NB4 (cell line): ENCODE measurements around the gene AMZ1.

ENCODE experiments used
- MYC ChIP-seq: IDR thresholded peaks from 2 replicates; pipeline ENCODE4 v1.6.1; 2011; ENCODE audit warnings: low read depth, low read length
- POLR2A ChIP-seq: IDR thresholded peaks from 2 replicates; pipeline ENCODE4 v1.6.1; 2011; ENCODE audit warnings: mild to moderate bottlenecking; ENCODE audit not compliant: insufficient read length; ENCODE audit errors: extremely low read depth
- TF ChIP-seq, protein P1 (sequence below): IDR thresholded peaks from one replicate; pipeline ENCODE4 v1.5.1; 2012; ENCODE audit warnings: low read depth, low read length
- TF ChIP-seq, protein P2 (sequence below): IDR thresholded peaks from 2 replicates; pipeline ENCODE4 v1.6.1; 2011; ENCODE audit warnings: low read depth, low read length

DNA sequence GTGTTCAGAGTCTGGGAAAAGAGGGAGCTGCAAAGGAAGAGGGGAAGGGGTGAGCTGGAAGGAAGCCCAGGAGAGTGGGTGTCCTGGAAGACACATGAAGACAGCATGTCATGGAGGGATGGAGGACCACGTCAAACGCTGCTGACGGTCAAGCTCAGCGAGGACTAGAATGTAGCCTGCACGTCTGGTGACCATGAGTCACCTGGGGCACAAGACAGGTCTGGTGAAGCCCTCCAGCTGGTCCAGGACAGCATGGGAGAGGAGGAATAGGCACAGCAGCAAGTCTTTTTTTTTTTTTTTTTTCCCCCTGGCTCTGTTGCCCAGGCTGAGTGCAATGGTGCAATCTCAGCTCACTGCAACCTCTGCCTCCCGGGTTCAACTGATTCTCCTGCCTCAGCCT lies 19.6 kb upstream of the AMZ1 start:
- TF ChIP-seq, protein P1, sequence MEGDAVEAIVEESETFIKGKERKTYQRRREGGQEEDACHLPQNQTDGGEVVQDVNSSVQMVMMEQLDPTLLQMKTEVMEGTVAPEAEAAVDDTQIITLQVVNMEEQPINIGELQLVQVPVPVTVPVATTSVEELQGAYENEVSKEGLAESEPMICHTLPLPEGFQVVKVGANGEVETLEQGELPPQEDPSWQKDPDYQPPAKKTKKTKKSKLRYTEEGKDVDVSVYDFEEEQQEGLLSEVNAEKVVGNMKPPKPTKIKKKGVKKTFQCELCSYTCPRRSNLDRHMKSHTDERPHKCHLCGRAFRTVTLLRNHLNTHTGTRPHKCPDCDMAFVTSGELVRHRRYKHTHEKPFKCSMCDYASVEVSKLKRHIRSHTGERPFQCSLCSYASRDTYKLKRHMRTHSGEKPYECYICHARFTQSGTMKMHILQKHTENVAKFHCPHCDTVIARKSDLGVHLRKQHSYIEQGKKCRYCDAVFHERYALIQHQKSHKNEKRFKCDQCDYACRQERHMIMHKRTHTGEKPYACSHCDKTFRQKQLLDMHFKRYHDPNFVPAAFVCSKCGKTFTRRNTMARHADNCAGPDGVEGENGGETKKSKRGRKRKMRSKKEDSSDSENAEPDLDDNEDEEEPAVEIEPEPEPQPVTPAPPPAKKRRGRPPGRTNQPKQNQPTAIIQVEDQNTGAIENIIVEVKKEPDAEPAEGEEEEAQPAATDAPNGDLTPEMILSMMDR = no peak
- TF ChIP-seq POLR2A (no peak), MYC (no peak)
- TF ChIP-seq, protein P2, sequence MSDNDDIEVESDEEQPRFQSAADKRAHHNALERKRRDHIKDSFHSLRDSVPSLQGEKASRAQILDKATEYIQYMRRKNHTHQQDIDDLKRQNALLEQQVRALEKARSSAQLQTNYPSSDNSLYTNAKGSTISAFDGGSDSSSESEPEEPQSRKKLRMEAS = no peak
